HepG2 (cell line): ENCODE results near the gene TCFL5. TPM values are rescaled to one million over a fixed set of nuclear protein-coding genes. Genes with fewer than 3 reads are reported as not detected.
A peak's percentile ranks its signal among the peaks of the same experiment; 100 is the strongest.

ENCODE experiments used
- CHD2 ChIP-seq: IDR thresholded peaks from 2 replicates; pipeline ENCODE4 v1.6.1; 2011; ENCODE audit warnings: low read depth, low read length, improper control_type of control experiment
- CTCF ChIP-seq: sonication (generic); formaldehyde crosslinking; IDR thresholded peaks from 2 replicates; pipeline ENCODE4 v1.5.0; 2020; ENCODE audit warnings: mild to moderate bottlenecking, missing genetic modification reagents, moderate library complexity
- DRAP1 ChIP-seq: IDR thresholded peaks from 2 replicates; pipeline ENCODE4 v1.6.1; 2016; ENCODE audit warnings: missing genetic modification reagents, missing compliant biosample characterization
- ETV6 ChIP-seq: sonication (generic); formaldehyde crosslinking; conservative IDR thresholded peaks from 2 replicates; pipeline ENCODE4 v1.4.0; 2020; ENCODE audit warnings: missing genetic modification reagents
- FOXK1 ChIP-seq: sonication (generic); formaldehyde crosslinking; IDR thresholded peaks from 2 replicates; pipeline ENCODE4 v1.4.0; 2020; ENCODE audit warnings: low read depth, missing genetic modification reagents, borderline replicate concordance
- HNRNPLL ChIP-seq: fragments of 200-400 bp; formaldehyde crosslinking; IDR thresholded peaks from 2 replicates; pipeline ENCODE4 v1.6.1; 2017; ENCODE audit warnings: mild to moderate bottlenecking, low read depth, low read length; ENCODE audit not compliant: poor library complexity, severe bottlenecking
- HOMEZ ChIP-seq: IDR thresholded peaks from 2 replicates; pipeline ENCODE4 v1.6.1; 2016; ENCODE audit warnings: low read depth
- NFE2L1 ChIP-seq: sonication (generic); formaldehyde crosslinking; IDR thresholded peaks from 2 replicates; pipeline ENCODE4 v1.4.0; 2020; ENCODE audit warnings: missing genetic modification reagents, mild to moderate bottlenecking, borderline replicate concordance
- PAXIP1 ChIP-seq: sonication (generic); formaldehyde crosslinking; conservative IDR thresholded peaks from 2 replicates; pipeline ENCODE4 v1.4.0; 2020; ENCODE audit warnings: mild to moderate bottlenecking, missing genetic modification reagents, moderate library complexity
- SPEN ChIP-seq: sonication (generic); formaldehyde crosslinking; IDR thresholded peaks from 2 replicates; pipeline ENCODE4 v1.5.1; 2020; ENCODE audit warnings: low read depth, mild to moderate bottlenecking, missing genetic modification reagents
- TOE1 ChIP-seq: sonication (generic); formaldehyde crosslinking; IDR thresholded peaks from 2 replicates; pipeline ENCODE4 v1.4.0; 2020; ENCODE audit warnings: mild to moderate bottlenecking, missing genetic modification reagents
- ZFP36L1 ChIP-seq: sonication (generic); formaldehyde crosslinking; IDR thresholded peaks from 2 replicates; pipeline ENCODE4 v1.8.0; 2022; ENCODE audit warnings: mild to moderate bottlenecking, missing genetic modification reagents, moderate library complexity
- ZNF225 ChIP-seq: sonication (generic); formaldehyde crosslinking; IDR thresholded peaks from 2 replicates; pipeline ENCODE4 v1.4.0; 2020; ENCODE audit warnings: mild to moderate bottlenecking, missing genetic modification reagents
- ZNF256 ChIP-seq: sonication (generic); formaldehyde crosslinking; conservative IDR thresholded peaks from 2 replicates; pipeline ENCODE4 v1.4.0; 2020; ENCODE audit warnings: missing genetic modification reagents
- ZNF484 ChIP-seq: sonication (generic); formaldehyde crosslinking; IDR thresholded peaks from 2 replicates; pipeline ENCODE4 v1.5.1; 2020; ENCODE audit warnings: mild to moderate bottlenecking, low read depth, missing genetic modification reagents, borderline replicate concordance
- ZNF710 ChIP-seq: sonication (generic); formaldehyde crosslinking; IDR thresholded peaks from 2 replicates; pipeline ENCODE4 v1.5.0; 2020; ENCODE audit warnings: mild to moderate bottlenecking, missing genetic modification reagents, borderline replicate concordance
- ZNF747 ChIP-seq: sonication (generic); formaldehyde crosslinking; IDR thresholded peaks from 2 replicates; pipeline ENCODE4 v1.8.1; 2023; ENCODE audit warnings: missing genetic modification reagents, mild to moderate bottlenecking, borderline replicate concordance
- ZSCAN30 ChIP-seq: sonication (generic); formaldehyde crosslinking; IDR thresholded peaks from 2 replicates; pipeline ENCODE4 v1.5.0; 2020; ENCODE audit warnings: mild to moderate bottlenecking, missing genetic modification reagents
- polyA plus RNA-seq, 8 experiments: library from polyadenylated mRNA; depleted of rRNA in 3 of 8; stranded (reverse) in 7 of 8; unstranded in 1 of 8; fragments of >200 nt; fragmentation: Illumina TruSeq in 4 of 8; extraction: Trizol in 4 of 8; gene quantifications; 2 replicates each; pipeline versions ENCODE4 v1.2.1 to v1.2.3, GENCODE V29; 2011 to 2016; ENCODE audit warnings: low read depth in 4 of 8, missing spikeins in 1 of 8, mixed read lengths in 1 of 8; ENCODE audit not compliant: insufficient read depth in 1 of 8
- total RNA-seq, 5 experiments: library from RNA; depleted of rRNA; stranded (reverse); fragments of >200 nt; fragmentation: Illumina TruSeq; extraction: Trizol; gene quantifications; 2 replicates each; pipeline ENCODE4 v1.2.3, GENCODE V29; 2016; ENCODE audit warnings: low read depth in 1 of 5

TCFL5 gene
- total and polyA plus RNA-seq, 2 of the 13 experiments (the other 11 are each of a cell fraction or from before 2014, with no cell fraction given): 14.8 to 20.0 TPM

GRCh38 chr20:62818592-62819493 lies 42.8 kb downstream of the TCFL5 start (continued):
- TF ChIP-seq ZNF710 (peak; percentile 17; the same call in 1 of the 2 replicates), ZNF225 (peak; percentile 85), FOXK1 (CRISPR knock-in tag) (peak; percentile 11; the same call in 1 of the 2 replicates), ZNF256 (CRISPR knock-in tag) (0 out of 2 replicates have a peak, but pooled peaks have one; percentile 49), CTCF (peak; percentile 12; the same call in 1 of the 2 replicates), NFE2L1 (CRISPR knock-in tag) (peak; percentile 86), HOMEZ (CRISPR knock-in tag) (0 out of 2 replicates have a peak, but pooled peaks have one; percentile 26), ZFP36L1 (no peak), DRAP1 (peak; percentile 43; the same call in 1 of the 2 replicates), SPEN (CRISPR knock-in tag) (peak; percentile 80), ZNF484 (CRISPR knock-in tag) (no peak), HNRNPLL (peak; percentile 50), TOE1 (CRISPR knock-in tag) (peak; percentile 58; the same call in 1 of the 2 replicates), PAXIP1 (CRISPR knock-in tag) (0 out of 2 replicates have a peak, but pooled peaks have one; percentile 51), CHD2 (no peak), ETV6 (CRISPR knock-in tag) (peak; percentile 64), ZNF747 (CRISPR knock-in tag) (0 out of 2 replicates have a peak, but pooled peaks have one; percentile 63), ZSCAN30 (no peak)
